IMR-90 (cell line): ENCODE measurements around the gene PSMC4. TPM values are rescaled to one million over a fixed set of nuclear protein-coding genes. Genes with fewer than 3 reads are reported as not detected.

Source experiments
- ATAC-seq: fragments of 200-7000 bp; cut with Tn5 transposase; 2 replicates; pipeline ENCODE4 v1.9.1; 2020; ENCODE audit warnings: low read depth, mild to moderate bottlenecking, moderate library complexity
- BruUV-seq: library from RNA; stranded (reverse); fragments of 400-500 nt; replicated peaks from 2 replicates; lab custom pipeline; 2021; lab: Mats Ljungman, UMichigan
- CTCF ChIA-PET: fragments of 300-600 bp; formaldehyde crosslinking; extraction: SDS; loops from one replicate; lab custom pipeline; 2021; ENCODE audit warnings: antibody characterized with exemption; lab: Yijun Ruan, JAX
- POLR2A ChIA-PET: fragments of 300-600 bp; sonication (Branson Sonifier 250); formaldehyde crosslinking; loops from one replicate; lab custom pipeline; 2022; ENCODE audit warnings: antibody characterized with exemption; ENCODE audit not compliant: unreplicated experiment; lab: Charles Lee
- DNase-seq: peaks from one replicate; pipeline ENCODE4 v3.0.0; 2013
- H2AFZ ChIP-seq: replicated peaks from 2 replicates; pipeline ENCODE3; 2013; ENCODE audit warnings: low read length, mild to moderate bottlenecking; ENCODE audit not compliant: poor library complexity
- H2AK5ac ChIP-seq: 2 replicates; pipeline ENCODE4 v1.6.1; 2013; ENCODE audit warnings: low read depth, low read length, inconsistent platforms
- H2AK9ac ChIP-seq: replicated peaks from 2 replicates; pipeline ENCODE3; 2013; ENCODE audit warnings: mild to moderate bottlenecking, low read depth, low read length, moderate library complexity; ENCODE audit not compliant: poor library complexity
- H2BK120ac ChIP-seq: 2 replicates; pipeline ENCODE4 v1.6.1; 2013; ENCODE audit warnings: low read depth, low read length, inconsistent platforms
- H2BK15ac ChIP-seq: 3 replicates; pipeline ENCODE4 v1.6.1; 2013; ENCODE audit warnings: low read depth, low read length, inconsistent platforms
- H2BK20ac ChIP-seq: 2 replicates; pipeline ENCODE4 v1.6.1; 2013; ENCODE audit warnings: low read depth, mild to moderate bottlenecking, inconsistent platforms, low read length, moderate library complexity
- H2BK5ac ChIP-seq: 2 replicates; pipeline ENCODE4 v1.6.1; 2013; ENCODE audit warnings: mild to moderate bottlenecking, low read depth, low read length, inconsistent platforms; ENCODE audit not compliant: poor library complexity, severe bottlenecking
- H3K14ac ChIP-seq: replicated peaks from 2 replicates; pipeline ENCODE4 v1.6.1; 2013; ENCODE audit warnings: low read depth, low read length, inconsistent platforms
- H3K18ac ChIP-seq: 2 replicates; pipeline ENCODE4 v1.6.1; 2013; ENCODE audit warnings: low read depth, low read length, control low read depth
- H3K23ac ChIP-seq: 2 replicates; pipeline ENCODE4 v1.6.1; 2013; ENCODE audit warnings: low read depth, low read length, inconsistent platforms
- H3K27ac ChIP-seq: 2 replicates; pipeline ENCODE4 v1.5.1; 2013; ENCODE audit warnings: mild to moderate bottlenecking, control low read depth, low read length; ENCODE audit not compliant: insufficient read depth
- H3K27me3 ChIP-seq: 2 replicates; pipeline ENCODE4 v1.6.1; 2013; ENCODE audit warnings: low read length; ENCODE audit not compliant: control insufficient read depth, insufficient read depth
- H3K36me3 ChIP-seq: 2 replicates; pipeline ENCODE4 v1.6.1; 2013; ENCODE audit warnings: low read length, mixed read lengths; ENCODE audit not compliant: control insufficient read depth, insufficient read depth
- H3K4ac ChIP-seq: 2 replicates; pipeline ENCODE4 v1.6.1; 2013; ENCODE audit warnings: low read depth, low read length, inconsistent platforms
- H3K4me1 ChIP-seq: 2 replicates; pipeline ENCODE4 v1.6.1; 2013; ENCODE audit warnings: low read length, mixed read lengths; ENCODE audit not compliant: control insufficient read depth, insufficient read depth
- H3K4me2 ChIP-seq: 2 replicates; pipeline ENCODE4 v1.6.1; 2013; ENCODE audit warnings: low read depth, mild to moderate bottlenecking, control low read depth, low read length, moderate library complexity
- H3K4me3 ChIP-seq: 2 replicates; pipeline ENCODE4 v1.5.1; 2013; ENCODE audit warnings: low read depth, mild to moderate bottlenecking, control low read depth, low read length, moderate library complexity; ENCODE audit not compliant: insufficient read depth
- H3K56ac ChIP-seq: 2 replicates; pipeline ENCODE4 v1.6.1; 2013; ENCODE audit warnings: low read length, inconsistent platforms; ENCODE audit not compliant: insufficient read depth; ENCODE audit errors: extremely low read depth
- H3K79me1 ChIP-seq, 2 experiments: 2 replicates each; pipeline ENCODE4 v1.6.1; 2013; ENCODE audit warnings: low read length in 2 of 2, inconsistent platforms in 1 of 2, low read depth in 1 of 2
- H3K9ac ChIP-seq: 2 replicates; pipeline ENCODE4 v1.6.1; 2013; ENCODE audit warnings: low read depth, low read length, control low read depth
- H3K9me1 ChIP-seq: 2 replicates; pipeline ENCODE4 v1.6.1; 2013; ENCODE audit warnings: low read length, inconsistent platforms; ENCODE audit not compliant: insufficient read depth
- H3K9me3 ChIP-seq: 2 replicates; pipeline ENCODE4 v1.6.1; 2013; ENCODE audit warnings: low read length; ENCODE audit not compliant: control insufficient read depth, insufficient read depth
- H4K20me1 ChIP-seq: 2 replicates; pipeline ENCODE4 v1.6.1; 2013; ENCODE audit warnings: low read length, inconsistent platforms; ENCODE audit not compliant: insufficient read depth
- H4K5ac ChIP-seq: 2 replicates; pipeline ENCODE4 v1.6.1; 2013; ENCODE audit warnings: mild to moderate bottlenecking, low read depth, low read length, control low read depth
- H4K8ac ChIP-seq, 2 experiments: 2 replicates each; pipeline ENCODE4 v1.6.1; 2013; ENCODE audit warnings: low read depth in 2 of 2, low read length in 2 of 2, control low read depth in 1 of 2, inconsistent platforms in 1 of 2
- H4K91ac ChIP-seq: 2 replicates; pipeline ENCODE4 v1.6.1; 2013; ENCODE audit warnings: low read depth, low read length, inconsistent platforms; ENCODE audit not compliant: insufficient read depth
- BHLHE40 ChIP-seq: fragments of 150-350 bp; IDR thresholded peaks from 2 replicates; pipeline ENCODE4 v1.6.1; 2016; ENCODE audit warnings: mild to moderate bottlenecking, low read depth, low read length
- WGBS, 2 experiments: methylation state at CpG; one replicate each; pipeline versions ENCODE4 v1.1.5 to v1.1.7; 2013; ENCODE audit warnings: missing lambda C conversion rate in 2 of 2; ENCODE audit not compliant: insufficient read length in 1 of 2; ENCODE audit errors: extremely low coverage in 2 of 2; 5-methylcytosine and 5-hydroxymethylcytosine counted together
- dilution Hi-C: fragments of 300-500 bp; cut with HindIII; formaldehyde crosslinking; loops from one replicate; pipeline ENCODE4 v1.14.3; 2018; ENCODE audit warnings: low sequenced_read_pairs; ENCODE audit not compliant: unreplicated experiment
- in situ Hi-C: fragments of 300-500 bp; cut with MboI; formaldehyde crosslinking; loops from 3 replicates; pipeline ENCODE4 v1.14.3; 2019; ENCODE audit warnings: low sequenced_read_pairs, inconsistent platforms, mixed read lengths
- intact Hi-C: fragments of 100-400 bp; cut with micrococcal nuclease; formaldehyde crosslinking; loops from 2 replicates; pipeline ENCODE4 v1.10.0; 2022
- polyA plus RNA-seq, 3 experiments: library from polyadenylated mRNA; depleted of rRNA; stranded (reverse); fragments of >200 nt; gene quantifications; 2 replicates each; pipeline ENCODE4 v1.2.3, GENCODE V29; 2012; ENCODE audit warnings: low replicate concordance in 1 of 3
- total RNA-seq: library from RNA; depleted of rRNA; stranded (reverse); fragments of >200 nt; gene quantifications from 2 replicates; pipeline ENCODE4 v1.2.3, GENCODE V29; 2012

Gene PSMC4
- total and polyA plus RNA-seq, 2 of the 4 experiments (the other 2 are of a cell fraction) = 148 to 216 TPM

- Histone ChIP-seq H3K9me1 (no peaks in the 10 kb centered on the region), H2AK9ac (peak overlapping the region; percentile 97), H3K18ac (no peak overlapping the region; the same call in 1 of the 2 replicates), H4K8ac (peak overlapping the region; percentile 14 to 87), H3K4me1 (peaks cover 2% of the 10 kb centered on the region; the same call in 1 of the 2 replicates), H4K91ac (peak overlapping the region; percentile 78), H3K27ac (peak overlapping the region; percentile 66), H2BK120ac (no peak overlapping the region; the same call in 1 of the 2 replicates), H3K79me1 (peaks cover 14 to 40% of the 10 kb centered on the region in 2 experiments), H3K56ac (peak overlapping the region; percentile 83), H3K4ac (peak overlapping the region; percentile 82), H2AFZ (peak overlapping the region; percentile 97), H2BK20ac (no peak overlapping the region), H3K9ac (peak overlapping the region; percentile 71), H3K4me3 (peak overlapping the region; percentile 62), H3K27me3 (no peaks in the 10 kb centered on the region), H3K23ac (peak overlapping the region; percentile 70), H3K14ac (peak overlapping the region; percentile 88), H3K36me3 (peaks cover 22% of the 10 kb centered on the region), H2BK15ac (no peak overlapping the region), H3K4me2 (peak overlapping the region; percentile 95), H2AK5ac (peak overlapping the region; percentile 22), H4K5ac (peak overlapping the region; percentile 73), H2BK5ac (peak overlapping the region; percentile 47), H3K9me3 (no peaks in the 10 kb centered on the region), H4K20me1 (peaks cover 4% of the 10 kb centered on the region; the same call in 1 of the 2 replicates)
- in situ Hi-C loops = no loop called here
- no peak for DNase-seq
- no peak; the same call in 1 of the 2 replicates for ATAC-seq
- WGBS, 2 experiments = 4% methylated on average over 7 of the region's 11 CpGs; no CpG with 5 or more reads in 1 of the 2 experiments
- dilution Hi-C loops = no loop called here
- no TSS peak for BruUV-seq
- CTCF ChIA-PET = interaction anchor here (0.6 to 1.9 kb wide), 9 partner anchors 12 to 1851 kb away, joined by 3 to 17 read pairs (median 4); partner anchors contain the start of genes FBL and ZNF546
- intact Hi-C loops = loop anchor here (1.0 to 2.0 kb wide), 2 partner anchors 124 to 177 kb away; partner anchors contain the start of gene FBL
- no peak for TF ChIP-seq BHLHE40
- POLR2A ChIA-PET = no interaction called here
Measured at GRCh38 chr19:39970425-39970674, 615 bp upstream of the PSMC4 start.
